ENCODE data around the gene MAPKAPK2. TPM values are rescaled to one million over a fixed set of nuclear protein-coding genes. Genes with fewer than 3 reads are reported as not detected.

The MAPKAPK2 gene
- total RNA-seq, 6 experiments from 2014 or later: 80.0 to 89.1 (median 86.0) TPM

DNA sequence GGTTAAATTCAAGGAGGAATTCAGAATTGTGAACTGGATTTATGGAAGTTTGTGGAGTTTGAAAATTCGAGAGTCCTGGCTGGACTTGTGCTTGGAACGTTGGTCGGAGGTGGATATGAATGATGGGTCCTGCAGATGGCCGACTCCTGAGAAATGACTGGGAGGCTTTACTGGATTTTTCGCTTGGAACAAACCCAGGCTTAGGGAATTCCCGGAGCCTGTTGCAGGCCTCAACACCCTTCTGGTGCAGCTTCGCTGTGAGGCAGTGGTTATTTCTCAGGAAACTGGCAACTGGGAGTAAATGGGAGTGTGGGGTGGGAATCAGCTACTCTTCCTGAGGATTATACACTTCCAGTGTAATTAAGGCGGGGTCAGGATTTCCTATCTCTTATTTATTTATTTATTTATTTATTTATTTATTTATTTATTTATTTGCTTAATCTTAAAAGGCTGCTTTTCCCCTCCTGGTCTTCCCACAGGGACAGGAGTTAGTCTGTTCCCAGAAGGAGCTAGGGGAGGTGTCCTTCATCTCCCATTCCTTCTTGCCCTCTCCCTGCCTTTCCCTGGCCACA lies 21.1 kb downstream of the MAPKAPK2 start:
- Mint-ChIP-seq H3K36me3 (ENCODE audit: low read depth) (0 out of 2 replicates have a peak, but pooled peaks cover 5% of the 10 kb centered on the region), H3K27ac (peak overlapping the region; percentile 72), H3K27me3 (ENCODE audit: insufficient read depth) (no peaks in the 10 kb centered on the region), H3K4me1 (ENCODE audit: low read depth) (peaks cover 94% of the 10 kb centered on the region), H3K9me3 (no peaks in the 10 kb centered on the region), H3K4me3 (peak overlapping the region; percentile 31; the same call in 1 of the 2 replicates)
- no peak for DNase-seq
- TF ChIP-seq CTCF (IDR thresholded peaks at IDR 0.05): no peak

GRCh38 chr1:206706298-206706791 lies 21.6 kb downstream of the MAPKAPK2 start:
- no peaks in the 10 kb centered on the region for H3K27me3 Mint-ChIP-seq (ENCODE audit: insufficient read depth)
- peaks cover 93% of the 10 kb centered on the region for H3K4me1 Mint-ChIP-seq (ENCODE audit: low read depth)
- no peak overlapping the region for H3K4me3 Mint-ChIP-seq
- H3K27ac Mint-ChIP-seq: peak overlapping the region; percentile 43
- no peak for TF ChIP-seq CTCF (IDR thresholded peaks at IDR 0.05)
- peak; percentile 35 for DNase-seq
- H3K36me3 Mint-ChIP-seq (ENCODE audit: low read depth): 0 out of 2 replicates have a peak, but pooled peaks cover 5% of the 10 kb centered on the region
- H3K9me3 Mint-ChIP-seq: no peaks in the 10 kb centered on the region

DNA sequence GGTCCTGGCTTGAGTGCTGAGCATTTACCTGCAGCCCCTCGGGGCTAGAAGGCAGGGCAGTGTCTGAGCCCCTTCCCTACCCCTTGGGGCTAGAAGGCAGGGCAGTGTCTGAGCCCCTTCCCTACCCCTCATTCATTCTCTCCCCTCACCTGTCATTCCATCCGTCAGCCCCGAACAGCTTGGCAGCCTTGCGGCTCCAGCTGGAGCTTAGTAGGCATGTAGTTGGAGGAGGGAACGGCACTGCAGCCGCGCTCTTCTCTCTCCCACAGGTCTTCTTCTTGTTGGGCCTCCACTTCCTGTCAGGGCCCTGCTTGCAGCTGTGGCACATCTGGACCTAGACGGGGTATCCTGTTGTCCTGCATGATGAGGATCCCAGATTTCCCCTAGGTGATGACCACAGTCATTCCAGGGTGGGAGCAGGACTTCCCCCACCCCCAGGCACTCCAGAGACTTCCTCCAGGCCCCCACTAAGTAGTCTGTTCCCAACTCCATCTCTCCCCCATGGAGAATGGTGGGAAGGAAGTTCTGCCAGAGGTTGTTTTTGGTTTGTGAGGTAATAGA lies 22.2 kb downstream of the MAPKAPK2 start:
- Mint-ChIP-seq H3K9me3 (no peaks in the 10 kb centered on the region), H3K4me3 (no peak overlapping the region; the same call in 1 of the 2 replicates), H3K27me3 (ENCODE audit: insufficient read depth) (no peaks in the 10 kb centered on the region), H3K36me3 (ENCODE audit: low read depth) (0 out of 2 replicates have a peak, but pooled peaks cover 5% of the 10 kb centered on the region), H3K4me1 (ENCODE audit: low read depth) (peaks cover 94% of the 10 kb centered on the region), H3K27ac (peak overlapping the region; percentile 43)
- TF ChIP-seq CTCF (IDR thresholded peaks at IDR 0.05): no peak
- no peak for DNase-seq

- H3K4me1 Mint-ChIP-seq (ENCODE audit: low read depth): peaks cover 91% of the 10 kb centered on the region
- H3K4me3 Mint-ChIP-seq: no peak overlapping the region
- H3K27me3 Mint-ChIP-seq (ENCODE audit: insufficient read depth): no peaks in the 10 kb centered on the region
- 0 out of 2 replicates have a peak, but pooled peaks cover 5% of the 10 kb centered on the region for H3K36me3 Mint-ChIP-seq (ENCODE audit: low read depth)
- no peak for DNase-seq
- no peaks in the 10 kb centered on the region for H3K9me3 Mint-ChIP-seq
- no peak for TF ChIP-seq CTCF (IDR thresholded peaks at IDR 0.05)
- H3K27ac Mint-ChIP-seq: peak overlapping the region; percentile 10; the same call in 1 of the 2 replicates
Observed at GRCh38 chr1:206708058-206708457, 23.4 kb downstream of the MAPKAPK2 start.

- H3K27me3 Mint-ChIP-seq (ENCODE audit: insufficient read depth): no peaks in the 10 kb centered on the region
- peaks cover 91% of the 10 kb centered on the region for H3K4me1 Mint-ChIP-seq (ENCODE audit: low read depth)
- H3K4me3 Mint-ChIP-seq: no peak overlapping the region
- H3K9me3 Mint-ChIP-seq: no peaks in the 10 kb centered on the region
- H3K36me3 Mint-ChIP-seq (ENCODE audit: low read depth): 0 out of 2 replicates have a peak, but pooled peaks cover 5% of the 10 kb centered on the region
- no peak for DNase-seq
- TF ChIP-seq CTCF (IDR thresholded peaks at IDR 0.05): no peak
- H3K27ac Mint-ChIP-seq: peak overlapping the region; percentile 71; the same call in 1 of the 2 replicates
Observed at GRCh38 chr1:206708882-206709281, 24.2 kb downstream of the MAPKAPK2 start.

Data from HFFc6 (cell line).